ENCODE data around the gene TRIM9.

The TRIM9 gene

DNA sequence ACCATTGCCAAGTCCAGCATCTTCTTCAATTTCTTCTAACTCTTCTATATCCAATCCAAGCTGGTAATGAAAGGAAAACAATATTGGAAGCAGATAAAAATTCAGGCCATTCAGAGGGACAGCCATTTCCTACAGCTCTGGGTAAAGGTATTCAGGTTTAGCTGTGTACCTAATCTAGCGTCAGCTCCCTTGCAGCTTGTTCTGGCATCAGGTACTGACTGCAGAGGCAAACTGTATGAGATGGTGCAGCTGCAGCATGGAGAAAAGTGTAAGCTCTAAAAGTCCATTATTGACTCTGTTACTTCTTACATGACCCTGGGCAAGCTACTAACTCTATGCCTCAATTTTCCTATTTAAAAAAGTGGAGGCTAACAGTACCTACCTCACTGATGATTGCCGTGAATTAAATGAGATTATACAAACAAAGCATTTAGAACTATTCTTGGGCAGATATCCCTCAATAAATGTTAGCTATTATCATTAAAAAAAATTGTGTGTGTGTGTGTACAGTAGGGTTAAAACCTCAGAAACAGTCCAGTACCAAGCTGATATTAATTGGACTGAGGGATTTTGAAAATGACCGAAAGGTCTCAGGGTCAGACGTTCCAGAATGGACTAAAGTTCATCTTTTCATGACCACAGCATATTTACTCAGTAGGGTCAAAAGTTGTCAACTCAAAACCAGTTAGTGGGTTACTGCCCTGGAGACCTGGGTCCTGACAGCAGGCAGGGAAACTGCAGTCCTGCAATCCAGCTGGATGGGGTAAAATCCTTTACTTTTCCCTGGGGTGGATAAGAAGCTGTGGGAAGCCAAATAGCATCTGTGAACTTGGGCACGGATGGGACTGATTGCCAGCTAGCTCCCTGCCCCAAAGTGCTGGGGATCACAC is 159.5 kb downstream of the TRIM9 start:
- DNase-seq (ENCODE audit: low read depth) = no peak

- no peak for DNase-seq (ENCODE audit: low read depth)
These were observed 162.1 kb downstream of the TRIM9 start for GRCh38 chr14:50932592-50933495.

DNA sequence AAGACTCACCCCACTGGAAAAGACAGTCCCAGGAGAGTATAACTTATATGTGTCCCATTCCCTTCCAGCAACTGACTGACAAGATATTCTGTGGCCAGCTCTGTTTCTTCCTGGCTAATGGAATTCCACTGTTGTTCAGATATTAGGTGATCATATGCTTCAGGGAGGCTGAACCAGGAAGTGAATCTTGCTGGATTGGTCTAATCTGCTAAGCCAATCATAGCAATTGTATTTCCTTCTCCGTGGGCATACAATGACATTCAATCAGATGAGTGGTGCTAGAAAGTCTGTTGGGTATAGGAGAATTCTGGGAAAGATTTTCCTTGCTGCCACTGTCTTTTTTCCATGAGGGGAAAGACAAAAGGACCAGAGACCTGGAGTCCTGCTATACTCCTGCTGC is 162.7 kb downstream of the TRIM9 start:
- no peak for DNase-seq (ENCODE audit: low read depth)

- DNase-seq (ENCODE audit: low read depth) = no peak
These were observed 163.3 kb downstream of the TRIM9 start for GRCh38 chr14:50931559-50931958.

- DNase-seq (ENCODE audit: low read depth) = no peak
These were observed 165.4 kb downstream of the TRIM9 start for GRCh38 chr14:50929506-50929905.

DNA sequence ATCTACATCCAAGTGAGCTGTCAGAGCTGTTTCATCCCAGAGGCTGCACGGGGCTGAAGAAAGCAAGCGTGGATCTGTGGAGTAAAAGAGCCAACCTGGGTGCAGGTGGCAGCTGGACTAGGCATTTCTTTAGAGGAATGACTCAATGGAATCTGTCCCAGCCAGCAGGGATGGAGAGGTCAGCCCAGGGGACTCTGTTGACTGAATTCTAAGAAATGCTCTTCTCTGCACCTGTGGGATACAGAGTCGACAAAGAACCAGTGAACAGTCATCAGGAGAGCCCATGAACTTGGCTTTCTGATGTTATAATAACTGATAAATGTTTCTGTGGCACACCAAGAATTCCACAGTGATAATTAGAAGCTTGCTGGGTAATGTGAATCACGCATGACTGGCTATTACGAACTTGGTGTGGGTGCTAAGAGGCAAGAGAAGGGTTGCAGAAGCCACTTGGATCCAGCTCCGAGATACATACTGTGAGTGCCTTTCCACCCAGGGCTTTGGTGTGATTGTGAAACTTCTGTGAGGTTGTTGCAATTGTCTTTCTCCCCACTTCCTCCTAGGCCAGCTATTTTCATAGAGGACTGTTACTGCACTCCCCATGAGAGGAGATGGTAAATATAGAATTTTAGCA is 166.8 kb downstream of the TRIM9 start:
- DNase-seq (ENCODE audit: low read depth) = peak; percentile 95

DNA sequence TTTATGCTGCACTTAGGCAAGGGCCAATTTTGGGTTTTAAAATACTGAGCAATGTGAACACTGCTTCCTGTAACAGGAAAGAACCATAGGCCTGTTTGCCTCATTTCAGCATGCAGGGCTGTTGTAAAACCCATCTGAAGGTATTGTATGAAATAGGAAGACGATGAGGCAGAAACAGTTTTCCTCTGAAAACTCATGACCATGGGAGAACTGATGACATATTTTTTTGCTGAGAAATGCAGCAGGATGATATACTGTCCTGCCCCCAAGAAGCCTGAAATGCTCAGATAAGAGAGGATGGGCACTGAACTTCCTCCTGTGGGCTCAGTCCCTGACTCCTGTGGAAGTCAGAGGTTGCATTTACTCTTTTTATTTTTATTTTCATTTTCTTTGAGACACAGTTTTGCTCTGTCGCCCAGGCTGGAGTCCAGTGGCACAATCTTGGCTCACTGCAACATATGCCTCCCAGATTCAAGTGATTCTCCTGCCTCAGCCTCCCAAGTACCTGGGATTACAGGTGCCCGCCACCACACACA is 168.0 kb downstream of the TRIM9 start:
- DNase-seq (ENCODE audit: low read depth) = no peak

Measured in GM04503 (cell line).